Kidney epithelial cell (primary cell): ENCODE data around the gene SEMA5A. TPM values are rescaled to one million over a fixed set of nuclear protein-coding genes. Genes with fewer than 3 reads are reported as not detected.

Source experiments
- DNase-seq: peaks from one replicate; pipeline ENCODE4 v3.0.0-alpha.2; 2010; ENCODE audit warnings: low read depth
- H3K27me3 ChIP-seq: 2 replicates; pipeline ENCODE4 v1.6.0; 2011; ENCODE audit warnings: low read length; ENCODE audit not compliant: control insufficient read depth, insufficient read depth
- H3K36me3 ChIP-seq: 2 replicates; pipeline ENCODE4 v1.5.1; 2011; ENCODE audit warnings: low read length; ENCODE audit not compliant: control insufficient read depth, insufficient read depth
- H3K4me3 ChIP-seq: 2 replicates; pipeline ENCODE4 v1.5.1; 2011; ENCODE audit warnings: low read depth, mild to moderate bottlenecking, control low read depth, low read length
- CTCF ChIP-seq: IDR thresholded peaks from 2 replicates; pipeline ENCODE4 v1.5.1; 2011; ENCODE audit warnings: mild to moderate bottlenecking, moderate library complexity, low read length, control low read depth, inconsistent platforms; ENCODE audit not compliant: insufficient read depth, poor library complexity, severe bottlenecking
- total RNA-seq: library from RNA; depleted of rRNA; stranded (reverse); fragments of >200 nt; gene quantifications from 2 replicates; pipeline ENCODE4 v1.2.3, GENCODE V29; 2015

SEMA5A gene
- total RNA-seq, 1 donor from 2014 or later, result 4.7 TPM

GRCh38 chr5:9263656-9264055 is 282.2 kb downstream of the SEMA5A start:
- no peaks in the 10 kb centered on the region for H3K36me3 ChIP-seq
- DNase-seq, result no peak

GRCh38 chr5:9251379-9251980 is 294.4 kb downstream of the SEMA5A start:
- no peak for DNase-seq

More at GRCh38 chr5:9263656-9264055, 282.2 kb downstream of the SEMA5A start:
- no peak for TF ChIP-seq CTCF
- no peak overlapping the region for H3K4me3 ChIP-seq
- H3K27me3 ChIP-seq, result no peaks in the 10 kb centered on the region

GRCh38 chr5:9249231-9249630 is 296.6 kb downstream of the SEMA5A start:
- no peak for DNase-seq

More at GRCh38 chr5:9251379-9251980, 294.4 kb downstream of the SEMA5A start:
- no peaks in the 10 kb centered on the region for H3K36me3 ChIP-seq
- TF ChIP-seq CTCF, result no peak
- H3K27me3 ChIP-seq, result no peaks in the 10 kb centered on the region
- no peak overlapping the region for H3K4me3 ChIP-seq

GRCh38 chr5:9245071-9245470 is 300.8 kb downstream of the SEMA5A start:
- H3K4me3 ChIP-seq, result no peak overlapping the region
- H3K27me3 ChIP-seq, result no peaks in the 10 kb centered on the region
- no peak for DNase-seq
- no peak for TF ChIP-seq CTCF
- H3K36me3 ChIP-seq, result no peaks in the 10 kb centered on the region

More at GRCh38 chr5:9249231-9249630, 296.6 kb downstream of the SEMA5A start:
- Histone ChIP-seq H3K36me3 (no peaks in the 10 kb centered on the region), H3K27me3 (no peaks in the 10 kb centered on the region), H3K4me3 (no peak overlapping the region)
- no peak for TF ChIP-seq CTCF

- TF ChIP-seq CTCF, result no peak
- no peak for DNase-seq
- H3K36me3 ChIP-seq, result no peaks in the 10 kb centered on the region
- H3K4me3 ChIP-seq, result no peak overlapping the region
- no peaks in the 10 kb centered on the region for H3K27me3 ChIP-seq
Measured at GRCh38 chr5:9244417-9244816, 301.5 kb downstream of the SEMA5A start.
